Effector memory CD4-positive, alpha-beta T cell (primary cell): ENCODE measurements around the gene RBP3.

Source experiments
- DNase-seq, 3 donors: peaks; one replicate each; pipeline ENCODE4 v3.0.0-alpha.2; 2020
- H3K27ac ChIP-seq: 2 replicates; pipeline ENCODE4 v1.7.0; 2013; ENCODE audit warnings: mild to moderate bottlenecking, low read length, moderate library complexity; ENCODE audit not compliant: insufficient read depth, poor library complexity, severe bottlenecking
- H3K27me3 ChIP-seq: replicated peaks from 2 replicates; pipeline ENCODE4 v1.7.0; 2013; ENCODE audit warnings: mild to moderate bottlenecking, low read length; ENCODE audit not compliant: insufficient read depth, control insufficient read depth, poor library complexity, severe bottlenecking
- H3K36me3 ChIP-seq: 2 replicates; pipeline ENCODE4 v1.7.0; 2013; ENCODE audit warnings: mild to moderate bottlenecking, low read length, moderate library complexity; ENCODE audit not compliant: control insufficient read depth, insufficient read depth
- H3K4me1 ChIP-seq: 2 replicates; pipeline ENCODE4 v1.7.0; 2013; ENCODE audit warnings: low read length, mild to moderate bottlenecking; ENCODE audit not compliant: control insufficient read depth, insufficient read depth, poor library complexity, severe bottlenecking
- H3K4me3 ChIP-seq: 2 replicates; pipeline ENCODE4 v1.7.0; 2013; ENCODE audit warnings: low read length, low read depth, mild to moderate bottlenecking; ENCODE audit not compliant: insufficient read depth, poor library complexity, severe bottlenecking
- H3K9me3 ChIP-seq: 2 replicates; pipeline ENCODE4 v1.7.0; 2013; ENCODE audit warnings: mild to moderate bottlenecking, low read length, moderate library complexity; ENCODE audit not compliant: control insufficient read depth

RBP3 gene

GRCh38 chr10:47307381-47307780 lies 40.8 kb upstream of the RBP3 start:
- Histone ChIP-seq H3K4me1 (peaks cover 13% of the 10 kb centered on the region), H3K36me3 (no peaks in the 10 kb centered on the region), H3K27me3 (no peaks in the 10 kb centered on the region), H3K9me3 (no peaks in the 10 kb centered on the region), H3K27ac (no peak overlapping the region), H3K4me3 (no peak overlapping the region)
- no peak for DNase-seq

DNA sequence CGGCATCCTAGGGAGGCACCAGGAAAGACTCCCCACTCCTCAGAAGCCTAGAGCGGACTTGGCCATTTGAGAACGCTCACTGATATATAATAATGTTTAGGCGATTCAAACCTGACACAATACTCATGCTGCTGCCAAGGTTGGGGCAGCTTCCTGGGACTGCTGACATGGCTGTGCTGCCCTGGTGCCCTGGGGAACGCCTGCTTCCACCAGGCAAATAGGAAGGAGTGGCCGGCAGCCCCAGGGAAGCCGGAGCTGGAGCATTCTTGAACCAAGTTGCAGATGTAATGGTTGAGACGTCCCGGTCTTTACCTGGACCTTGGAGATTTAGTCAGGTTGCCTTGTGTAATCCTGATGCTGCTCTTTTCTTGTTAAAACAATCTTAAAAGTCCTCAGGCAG lies 39.4 kb upstream of the RBP3 start:
- Histone ChIP-seq H3K4me3 (no peak overlapping the region), H3K27me3 (no peaks in the 10 kb centered on the region), H3K36me3 (no peaks in the 10 kb centered on the region), H3K4me1 (peaks cover 13% of the 10 kb centered on the region), H3K27ac (no peak overlapping the region), H3K9me3 (no peaks in the 10 kb centered on the region)
- no peak for DNase-seq

DNA sequence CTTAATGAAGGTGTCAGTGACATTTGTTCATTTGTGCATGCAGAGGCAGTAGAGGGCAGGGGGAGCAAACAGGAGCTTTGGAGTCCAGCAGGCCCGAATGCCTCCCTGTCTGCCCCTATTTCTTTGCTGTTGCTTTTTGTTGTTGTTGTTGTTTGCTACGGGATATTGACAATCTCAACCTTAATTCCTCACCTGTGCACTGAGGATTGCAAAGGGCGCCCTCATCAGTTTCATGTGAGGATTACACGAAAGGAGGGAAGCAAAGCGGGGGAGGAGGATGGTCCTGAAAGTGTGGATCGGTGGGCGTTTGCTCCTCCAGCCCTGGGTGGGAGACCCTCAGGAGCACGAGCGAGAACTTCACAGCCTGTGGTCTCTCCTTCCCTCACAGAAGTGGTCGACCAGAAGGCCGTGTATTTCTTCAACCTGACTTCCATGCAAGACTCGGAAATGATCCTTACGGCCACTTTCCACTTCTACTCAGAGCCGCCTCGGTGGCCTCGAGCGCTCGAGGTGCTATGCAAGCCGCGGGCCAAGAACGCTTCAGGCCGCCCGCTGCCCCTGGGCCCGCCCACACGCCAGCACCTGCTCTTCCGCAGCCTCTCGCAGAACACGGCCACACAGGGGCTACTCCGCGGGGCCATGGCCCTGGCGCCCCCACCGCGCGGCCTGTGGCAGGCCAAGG lies 38.6 kb upstream of the RBP3 start:
- Histone ChIP-seq H3K9me3 (no peaks in the 10 kb centered on the region), H3K27ac (no peak overlapping the region), H3K4me3 (no peak overlapping the region), H3K36me3 (no peaks in the 10 kb centered on the region), H3K27me3 (no peaks in the 10 kb centered on the region), H3K4me1 (peaks cover 13% of the 10 kb centered on the region)
- DNase-seq: no peak

GRCh38 chr10:47310090-47310505 lies 38.1 kb upstream of the RBP3 start:
- H3K36me3 ChIP-seq: no peaks in the 10 kb centered on the region
- H3K27me3 ChIP-seq: no peaks in the 10 kb centered on the region
- peaks cover 13% of the 10 kb centered on the region for H3K4me1 ChIP-seq
- no peaks in the 10 kb centered on the region for H3K9me3 ChIP-seq
- no peak for DNase-seq
- H3K27ac ChIP-seq: no peak overlapping the region
- no peak overlapping the region for H3K4me3 ChIP-seq

DNA sequence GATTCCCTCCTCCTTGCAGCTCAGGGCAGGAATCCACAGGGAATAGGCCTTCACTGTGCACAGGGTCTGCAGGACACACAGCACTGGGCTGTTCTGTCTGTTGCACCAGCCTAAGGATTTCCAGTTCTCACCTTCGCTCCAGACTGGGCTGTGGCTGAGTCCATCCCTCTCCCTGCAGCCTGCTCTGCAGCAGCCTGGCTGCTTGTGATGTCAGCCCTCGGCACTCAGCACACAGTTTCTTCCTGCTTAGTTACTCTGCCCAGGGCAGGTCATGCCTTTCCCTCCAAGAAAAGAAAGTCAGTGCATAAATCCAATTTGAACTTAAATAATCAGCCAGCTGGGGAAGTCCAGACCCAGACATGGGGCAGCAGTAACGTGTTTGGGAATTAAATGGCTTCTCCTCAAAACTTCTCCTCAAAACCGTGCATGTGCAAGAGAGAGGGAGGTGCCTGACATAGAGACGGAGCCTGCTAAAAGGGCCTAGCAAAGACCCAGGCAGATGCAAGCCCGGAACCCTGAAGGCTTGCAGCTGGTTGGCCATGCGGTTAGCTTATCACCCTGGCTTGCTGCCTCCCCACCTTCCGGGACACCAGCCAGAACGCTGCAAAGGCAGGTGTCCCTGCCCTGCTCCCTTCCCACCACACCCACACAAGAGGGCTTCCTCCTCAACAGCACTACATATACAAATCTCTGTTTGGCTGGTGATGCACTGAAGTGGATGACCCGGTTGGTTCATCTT lies 36.8 kb upstream of the RBP3 start:
- Histone ChIP-seq H3K36me3 (no peaks in the 10 kb centered on the region), H3K27me3 (no peaks in the 10 kb centered on the region), H3K9me3 (no peaks in the 10 kb centered on the region), H3K4me3 (no peak overlapping the region), H3K27ac (no peak overlapping the region), H3K4me1 (peaks cover 13% of the 10 kb centered on the region)
- peak in 2 of 3 donors; percentile 28 to 30 for DNase-seq

DNA sequence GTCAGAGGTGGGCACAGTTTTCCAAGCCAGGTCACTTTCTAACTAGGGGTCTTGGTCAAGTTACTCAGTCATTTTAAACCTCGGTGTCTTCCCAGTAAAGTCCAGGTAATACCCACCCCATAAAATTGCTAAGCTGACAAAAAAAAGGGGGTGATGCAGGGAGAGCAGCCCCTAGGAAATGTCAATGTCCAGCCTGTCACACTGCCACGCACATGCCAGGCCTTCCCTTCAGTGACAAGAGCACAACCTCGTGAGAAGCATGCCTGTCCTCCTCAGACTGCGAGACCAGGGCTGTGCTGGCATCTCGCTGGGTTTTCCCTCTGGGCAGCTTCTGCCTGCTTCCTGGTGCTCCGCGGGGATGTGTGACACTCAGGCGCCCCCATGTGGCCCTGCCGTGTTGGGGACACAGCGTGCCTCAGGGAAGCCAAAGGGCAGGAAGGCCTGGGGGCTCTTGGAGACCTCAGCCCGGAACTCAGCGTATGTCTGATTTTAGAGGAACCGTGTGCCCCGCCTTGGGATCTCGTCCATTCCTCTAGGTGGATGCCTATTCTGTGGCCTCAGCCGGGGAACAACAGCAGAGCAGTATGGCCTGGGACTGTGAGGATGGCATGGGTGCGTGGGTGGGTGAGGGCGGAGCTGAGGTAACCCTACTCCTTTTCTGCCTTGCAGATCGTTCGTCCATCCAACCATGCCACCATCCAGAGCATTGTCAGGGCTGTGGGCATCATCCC lies 36.1 kb upstream of the RBP3 start:
- peak; percentile 50 to 67 (median 65) for DNase-seq
- no peaks in the 10 kb centered on the region for H3K9me3 ChIP-seq
- H3K27me3 ChIP-seq: no peaks in the 10 kb centered on the region
- H3K4me3 ChIP-seq: no peak overlapping the region
- H3K4me1 ChIP-seq: peaks cover 13% of the 10 kb centered on the region
- H3K27ac ChIP-seq: no peak overlapping the region
- H3K36me3 ChIP-seq: no peaks in the 10 kb centered on the region

DNA sequence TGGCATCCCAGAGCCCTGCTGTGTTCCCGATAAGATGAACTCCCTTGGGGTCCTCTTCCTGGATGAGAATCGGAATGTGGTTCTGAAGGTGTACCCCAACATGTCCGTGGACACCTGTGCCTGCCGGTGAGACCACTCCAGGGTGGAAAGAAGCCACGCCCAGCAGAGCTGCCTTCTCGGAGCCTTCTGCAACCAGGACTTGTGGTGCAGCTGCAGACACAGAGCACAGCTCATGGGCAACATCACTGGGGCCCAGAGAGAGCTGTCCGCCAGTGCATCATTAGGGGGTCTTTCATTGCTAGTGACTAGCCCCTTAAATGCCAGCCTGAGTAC lies 35.5 kb upstream of the RBP3 start:
- H3K36me3 ChIP-seq: no peaks in the 10 kb centered on the region
- no peak overlapping the region for H3K4me3 ChIP-seq
- no peak for DNase-seq
- no peak overlapping the region for H3K27ac ChIP-seq
- no peaks in the 10 kb centered on the region for H3K27me3 ChIP-seq
- peaks cover 13% of the 10 kb centered on the region for H3K4me1 ChIP-seq
- H3K9me3 ChIP-seq: no peaks in the 10 kb centered on the region

DNA sequence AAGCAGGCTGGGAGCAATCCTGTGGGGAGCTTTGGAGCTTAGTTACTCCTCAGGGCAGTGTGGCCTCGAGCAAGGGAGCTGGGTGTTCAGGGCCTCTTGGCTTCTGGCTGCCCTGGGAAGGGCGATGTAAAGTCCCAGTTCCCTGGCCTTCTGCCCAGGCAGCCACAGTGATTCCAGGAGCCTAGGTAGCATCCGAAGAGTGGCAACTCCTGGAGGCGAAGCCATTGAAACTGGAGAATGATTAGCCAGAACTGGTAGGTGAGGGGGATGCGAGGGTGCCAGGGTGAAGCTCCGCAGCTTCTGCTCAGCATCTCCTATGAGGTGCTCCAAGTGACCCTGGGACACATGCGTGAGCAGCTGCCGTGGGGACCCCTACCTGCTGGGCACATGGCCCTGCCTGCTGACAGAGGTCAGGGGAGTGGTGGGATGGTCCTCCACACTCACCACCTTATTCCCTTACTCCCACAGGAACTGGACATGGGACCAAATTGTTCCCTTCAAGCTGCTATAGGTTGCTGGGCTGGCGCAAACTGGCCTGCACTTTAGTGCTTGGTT lies 33.7 kb upstream of the RBP3 start:
- peaks cover 13% of the 10 kb centered on the region for H3K4me1 ChIP-seq
- no peak for DNase-seq

GRCh38 chr10:47315421-47315820 lies 32.7 kb upstream of the RBP3 start:
- no peak overlapping the region for H3K4me3 ChIP-seq
- no peaks in the 10 kb centered on the region for H3K9me3 ChIP-seq
- DNase-seq: no peak

More for the DNA sequence above, 33.7 kb upstream of the RBP3 start:
- H3K27ac ChIP-seq: no peak overlapping the region
- H3K4me3 ChIP-seq: no peak overlapping the region
- H3K36me3 ChIP-seq: no peaks in the 10 kb centered on the region
- no peaks in the 10 kb centered on the region for H3K9me3 ChIP-seq
- no peaks in the 10 kb centered on the region for H3K27me3 ChIP-seq

GRCh38 chr10:47316131-47316530 lies 32.0 kb upstream of the RBP3 start:
- Histone ChIP-seq H3K36me3 (no peaks in the 10 kb centered on the region), H3K4me3 (no peak overlapping the region), H3K27me3 (no peaks in the 10 kb centered on the region), H3K27ac (no peak overlapping the region), H3K9me3 (no peaks in the 10 kb centered on the region), H3K4me1 (peaks cover 1% of the 10 kb centered on the region)
- DNase-seq: no peak

More at GRCh38 chr10:47315421-47315820, 32.7 kb upstream of the RBP3 start:
- Histone ChIP-seq H3K27ac (no peak overlapping the region), H3K27me3 (no peaks in the 10 kb centered on the region), H3K36me3 (no peaks in the 10 kb centered on the region), H3K4me1 (peaks cover 8% of the 10 kb centered on the region)
